Activated CD4-positive, alpha-beta T cell treated with anti-CD3 and anti-CD28 coated beads, Interleukin-2, Interleukin-4, amounts not matched to agents 100 ng/mL and 50 ng/mL, durations not matched to agents 16 hours and 8 hours (primary cell): ENCODE data around the gene SMS.
"Not testable (repeated sequence)": the region's sequence is repeated elsewhere in the genome, so short reads cannot be mapped to it uniquely, and the experiment has no call there.

ENCODE experiments used
- DNase-seq: peaks from one replicate; pipeline ENCODE4 v3.0.0-alpha.2; 2020; ENCODE audit warnings: low spot score

Gene SMS

DNA sequence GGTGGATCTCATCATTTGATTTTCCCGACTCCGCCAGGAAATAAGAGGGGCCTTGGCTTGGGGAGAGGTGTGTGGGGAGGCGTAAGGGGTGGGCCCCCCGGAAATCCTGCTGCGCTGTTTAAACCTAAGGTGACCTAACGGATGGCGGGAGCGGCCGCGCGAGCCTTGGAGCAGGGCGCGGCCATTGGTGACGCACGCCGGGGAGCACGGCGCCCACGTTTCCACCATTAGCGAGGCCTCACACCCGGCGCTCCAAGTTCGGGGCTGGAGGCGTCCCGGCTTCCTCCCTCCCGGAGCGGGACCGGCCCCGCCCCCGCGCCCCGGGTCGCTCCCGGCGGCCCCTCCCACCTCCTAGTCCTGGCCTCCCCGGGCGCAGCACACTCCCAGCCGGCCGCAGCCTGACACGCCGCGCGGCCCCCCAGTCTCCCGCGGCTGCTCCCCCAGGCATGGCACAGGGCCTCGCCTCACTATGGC is at the start of gene SMS:
SMS (plus strand) TSS at position 354 of the 474 bp plus-strand sequence; CDS start at position 470, 116 bp downstream.
- peak; percentile 65 for DNase-seq

- no peak for DNase-seq
Observed at GRCh38 chrX:21905313-21905712, 35.2 kb upstream of the SMS start.

GRCh38 chrX:21905953-21906352 is 34.6 kb upstream of the SMS start:
- no peak for DNase-seq

- no peak for DNase-seq
Observed at GRCh38 chrX:21907260-21907659, 33.2 kb upstream of the SMS start.

GRCh38 chrX:21911481-21911880 is 29.0 kb upstream of the SMS start:
- no peak for DNase-seq

DNA sequence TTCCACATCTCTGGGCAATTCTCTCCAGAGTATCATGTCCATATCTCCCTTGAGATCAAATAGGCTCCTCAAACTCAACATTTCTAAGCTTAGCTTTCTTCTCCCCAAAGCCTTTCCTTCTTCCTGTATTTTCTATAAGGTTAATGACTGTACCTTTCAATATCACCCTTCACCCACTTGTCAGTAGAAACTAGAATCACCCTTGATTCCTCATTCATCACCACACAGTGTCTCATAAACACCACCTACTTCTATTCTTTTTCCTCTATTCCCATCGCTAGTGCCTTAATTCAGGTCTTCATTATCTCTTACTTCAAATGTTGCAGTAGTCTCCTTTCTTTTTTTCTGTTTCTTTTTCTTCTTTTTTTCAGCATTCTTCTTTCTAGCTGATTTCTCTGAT is 28.3 kb upstream of the SMS start:
- DNase-seq, result no peak

- DNase-seq, result no peak
Observed at GRCh38 chrX:21912989-21913388, 27.5 kb upstream of the SMS start.

- no peak for DNase-seq
Observed at GRCh38 chrX:21926116-21926515, 14.4 kb upstream of the SMS start.

- peak; percentile 68 for DNase-seq
Observed at GRCh38 chrX:21926527-21927278, 13.8 kb upstream of the SMS start.

GRCh38 chrX:21929209-21929608 is 11.3 kb upstream of the SMS start:
- no peak for DNase-seq

GRCh38 chrX:21930986-21931385 is 9.5 kb upstream of the SMS start:
- DNase-seq, result no peak

- DNase-seq, result peak; percentile 44
Observed at GRCh38 chrX:21932292-21933002, 8.1 kb upstream of the SMS start.

- no peak for DNase-seq
Observed at GRCh38 chrX:21933077-21933476, 7.4 kb upstream of the SMS start.

- no peak for DNase-seq
Observed at GRCh38 chrX:21934414-21934813, 6.1 kb upstream of the SMS start.

- DNase-seq, result no peak
Observed at GRCh38 chrX:21939906-21940305, 603 bp upstream of the SMS start.

DNA sequence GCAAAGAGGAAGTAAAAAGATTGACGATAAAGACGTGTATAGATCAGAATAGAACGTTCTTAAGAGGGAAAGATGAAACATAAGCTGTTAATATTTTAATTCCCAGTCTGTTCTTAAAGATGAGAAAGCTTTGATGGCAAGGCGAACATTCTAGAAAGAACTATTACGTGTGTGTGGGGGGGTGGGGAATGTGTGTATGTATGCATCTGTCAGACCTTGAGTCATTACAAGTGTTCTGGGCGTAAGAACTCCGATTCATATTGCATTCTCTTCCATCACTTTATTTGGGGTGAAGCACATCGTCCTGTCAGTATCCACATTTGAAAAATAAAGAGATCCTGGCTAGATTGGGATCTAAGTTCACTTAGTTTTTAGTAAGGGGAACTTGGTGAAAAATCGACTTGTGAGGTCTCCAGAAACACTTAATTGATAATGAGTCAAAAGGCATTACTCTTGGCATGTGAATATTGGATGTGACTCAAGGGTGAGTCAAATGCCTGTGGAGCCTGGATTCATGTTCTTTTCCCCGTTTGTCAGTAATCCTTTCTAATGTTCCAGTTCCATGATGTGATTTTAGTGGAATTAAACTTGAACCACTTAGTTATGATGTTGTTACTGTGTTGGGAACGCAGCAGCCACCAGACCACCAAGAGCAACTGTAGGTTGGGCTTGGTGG is 3.1 kb downstream of the SMS start:
- no peak for DNase-seq

- no peak for DNase-seq
Observed at GRCh38 chrX:21944136-21944615, 3.7 kb downstream of the SMS start.

- DNase-seq, result no peak
Observed at GRCh38 chrX:21946925-21947641, 6.6 kb downstream of the SMS start.

DNA sequence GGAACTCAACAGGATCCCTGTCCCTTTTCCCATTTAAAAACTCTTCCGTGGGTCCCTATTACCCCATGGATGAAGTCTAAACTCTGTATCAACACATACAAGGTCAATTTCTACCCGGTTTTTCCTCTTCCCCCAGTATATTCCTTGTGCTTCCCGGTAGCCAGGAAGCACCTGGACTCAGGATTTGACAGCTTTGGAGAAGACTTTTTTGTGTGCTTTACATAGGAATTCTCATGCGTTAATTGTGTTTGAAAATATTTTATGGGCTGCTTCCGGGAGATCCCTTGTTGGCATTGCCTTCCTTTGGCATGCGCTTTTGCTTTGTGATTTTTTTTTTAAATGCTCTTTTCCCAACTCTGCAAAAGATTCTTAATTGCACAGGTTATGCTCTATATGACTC is 7.2 kb downstream of the SMS start:
- DNase-seq, result no peak

DNA sequence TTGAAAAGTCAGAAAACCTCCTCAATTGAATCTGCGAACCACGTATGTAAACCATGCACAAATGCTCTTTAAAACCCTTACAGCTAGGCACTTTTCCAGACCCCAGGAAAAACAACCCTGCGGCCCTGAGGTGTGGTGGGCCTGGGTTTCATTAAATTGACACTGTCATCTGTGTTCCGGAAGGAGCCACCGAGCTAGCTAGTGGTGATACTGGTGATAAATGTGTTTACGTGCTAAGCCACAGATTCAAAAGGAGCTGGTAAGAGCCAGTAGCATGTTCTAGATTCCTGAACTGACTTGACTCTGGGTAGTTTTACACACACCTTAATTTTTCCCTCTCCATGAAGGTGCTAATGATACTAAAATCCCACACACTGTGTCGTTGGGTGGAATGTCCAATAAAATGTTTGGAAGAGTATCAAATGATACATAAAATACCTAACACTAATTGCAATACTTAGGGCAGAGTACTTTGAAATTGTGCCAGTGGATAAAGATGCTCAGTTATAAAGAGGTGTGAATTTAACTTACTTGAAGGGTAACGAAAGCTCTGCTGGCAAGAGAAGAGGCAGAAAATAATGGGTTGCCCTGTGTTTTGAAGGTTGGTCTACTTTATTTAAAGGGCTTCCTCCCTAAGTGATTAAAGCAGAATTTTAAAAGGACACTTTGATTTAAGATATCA is 8.5 kb downstream of the SMS start:
- no peak for DNase-seq

GRCh38 chrX:21949689-21950088 is 9.2 kb downstream of the SMS start:
- DNase-seq, result no peak

- DNase-seq, result not testable (repeated sequence)
Observed at GRCh38 chrX:21950557-21950956, 10.0 kb downstream of the SMS start.
